K562 (cell line): ENCODE data around the gene CCDC187. TPM values are rescaled to one million over a fixed set of nuclear protein-coding genes. Genes with fewer than 3 reads are reported as not detected.

ENCODE experiments used
- ARID2 ChIP-seq: fragments of 450-650 bp; IDR thresholded peaks from 2 replicates; pipeline ENCODE4 v1.6.1; 2017; ENCODE audit warnings: antibody characterized with exemption, mild to moderate bottlenecking
- ATF7 ChIP-seq: fragments of 450-650 bp; IDR thresholded peaks from 2 replicates; pipeline ENCODE4 v1.7.1; 2014; ENCODE audit warnings: mild to moderate bottlenecking, moderate library complexity
- CHD2 ChIP-seq: IDR thresholded peaks from 2 replicates; pipeline ENCODE4 v1.6.1; 2011; ENCODE audit warnings: low read depth, low read length
- CREB3L1 ChIP-seq: fragments of 450-650 bp; IDR thresholded peaks from 2 replicates; pipeline ENCODE4 v1.6.1; 2014; ENCODE audit warnings: low read depth, mild to moderate bottlenecking, moderate library complexity, borderline replicate concordance
- ELK3 ChIP-seq: fragments of 450-650 bp; formaldehyde crosslinking; IDR thresholded peaks from 2 replicates; pipeline ENCODE4 v1.4.0; 2020; ENCODE audit warnings: mild to moderate bottlenecking
- GATA2 ChIP-seq: sonication (generic); formaldehyde crosslinking; IDR thresholded peaks from 2 replicates; pipeline ENCODE4 v1.4.0; 2020; ENCODE audit warnings: mild to moderate bottlenecking, missing genetic modification reagents
- L3MBTL2 ChIP-seq: fragments of 450-650 bp; IDR thresholded peaks from 2 replicates; pipeline ENCODE4 v1.6.1; 2016; ENCODE audit warnings: mild to moderate bottlenecking, moderate library complexity
- NCOR1 ChIP-seq: fragments of 450-650 bp; IDR thresholded peaks from 2 replicates; pipeline ENCODE4 v1.6.1; 2016; ENCODE audit warnings: mild to moderate bottlenecking, moderate library complexity
- REST ChIP-seq, 2 experiments: fragments of 450-650 bp; formaldehyde crosslinking in 1 of 2; IDR thresholded peaks; 2 replicates each; pipeline versions ENCODE4 v1.4.0 to v1.6.1; 2014 to 2020; ENCODE audit warnings: mild to moderate bottlenecking in 2 of 2, borderline replicate concordance in 1 of 2, low read depth in 1 of 2
- ZNF384 ChIP-seq: IDR thresholded peaks from 2 replicates; pipeline ENCODE4 v1.6.1; 2012; ENCODE audit warnings: low read depth, low read length, improper control_type of control experiment
- ZNF589 ChIP-seq: fragments of 200-800 bp; sonication (Bioruptor generic); IDR thresholded peaks from 2 replicates; pipeline ENCODE4 v1.6.1; 2016; ENCODE audit warnings: low read depth, missing genetic modification characterization, missing compliant biosample characterization
- ZNF766 ChIP-seq: fragments of 200-800 bp; sonication (Bioruptor generic); conservative IDR thresholded peaks from 2 replicates; pipeline ENCODE4 v1.6.1; 2016; ENCODE audit warnings: missing genetic modification characterization, missing compliant biosample characterization
- ZNF830 ChIP-seq: fragments of 250-450 bp; sonication (Bioruptor Pico); IDR thresholded peaks from 2 replicates; pipeline ENCODE4 v1.5.0; 2021; ENCODE audit warnings: mild to moderate bottlenecking
- polyA plus RNA-seq, 8 experiments: library from polyadenylated mRNA; depleted of rRNA in 4 of 8; stranded (reverse) in 5 of 8; unstranded in 3 of 8; fragments of >200 nt; fragmentation: Nextera tagmentation in 2 of 8; fragmentation: Illumina TruSeq in 1 of 8; extraction: Ambion mirVana in 2 of 8; extraction: Trizol in 1 of 8; gene quantifications; 2 replicates each; pipeline versions ENCODE4 v1.2.1 to v1.2.3, GENCODE V29; 2011 to 2014; ENCODE audit warnings: inconsistent platforms in 1 of 8, missing spikeins in 1 of 8
- total RNA-seq, 7 experiments: library from RNA; depleted of rRNA in 6 of 7; stranded (reverse); fragments of >200 nt in 6 of 7; fragmentation: Illumina TruSeq in 2 of 7; extraction: Trizol in 2 of 7; gene quantifications; 2 replicates each; pipeline versions ENCODE4 v1.2.1 to v1.2.3, GENCODE V29; 2011 to 2021; ENCODE audit warnings: low replicate concordance in 1 of 7
- TF ChIP-seq, protein P1 (sequence below): fragments of 250-450 bp; sonication (Bioruptor Pico); IDR thresholded peaks from 2 replicates; pipeline ENCODE4 v1.4.0; 2020; ENCODE audit warnings: mild to moderate bottlenecking
- TF ChIP-seq, protein P2 (sequence below): sonication (generic); formaldehyde crosslinking; IDR thresholded peaks from 2 replicates; pipeline ENCODE4 v1.9.0; 2022; ENCODE audit warnings: mild to moderate bottlenecking, missing genetic modification reagents

The CCDC187 gene
- total and polyA plus RNA-seq, 9 of the 15 experiments (the other 6 are each of a cell fraction or from before 2014, with no cell fraction given), result not detected

GRCh38 chr9:136231478-136232297 lies 72.2 kb downstream of the CCDC187 start (continued):
- TF ChIP-seq, protein P1, sequence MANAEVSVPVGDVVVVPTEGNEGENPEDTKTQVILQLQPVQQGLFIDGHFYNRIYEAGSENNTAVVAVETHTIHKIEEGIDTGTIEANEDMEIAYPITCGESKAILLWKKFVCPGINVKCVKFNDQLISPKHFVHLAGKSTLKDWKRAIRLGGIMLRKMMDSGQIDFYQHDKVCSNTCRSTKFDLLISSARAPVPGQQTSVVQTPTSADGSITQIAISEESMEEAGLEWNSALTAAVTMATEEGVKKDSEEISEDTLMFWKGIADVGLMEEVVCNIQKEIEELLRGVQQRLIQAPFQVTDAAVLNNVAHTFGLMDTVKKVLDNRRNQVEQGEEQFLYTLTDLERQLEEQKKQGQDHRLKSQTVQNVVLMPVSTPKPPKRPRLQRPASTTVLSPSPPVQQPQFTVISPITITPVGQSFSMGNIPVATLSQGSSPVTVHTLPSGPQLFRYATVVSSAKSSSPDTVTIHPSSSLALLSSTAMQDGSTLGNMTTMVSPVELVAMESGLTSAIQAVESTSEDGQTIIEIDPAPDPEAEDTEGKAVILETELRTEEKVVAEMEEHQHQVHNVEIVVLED (CRISPR knock-in tag), result no peak
- TF ChIP-seq NCOR1, result no peak
- peak; percentile 85; the same call in 1 of the 2 replicates for TF ChIP-seq ZNF384
- TF ChIP-seq CREB3L1, result peak; percentile 67; the same call in 1 of the 2 replicates
- TF ChIP-seq ARID2, result no peak
- no peak for TF ChIP-seq GATA2
- peak; percentile 78; the same call in 1 of the 2 replicates for TF ChIP-seq ZNF589 (CRISPR knock-in tag)
- no peak for TF ChIP-seq REST (IDR thresholded peaks at IDR 0.05; ENCODE audit: borderline replicate concordance)
- no peak for TF ChIP-seq REST (CRISPR knock-in tag; IDR thresholded peaks at IDR 0.05; ENCODE audit: low read depth)
- peak; percentile 49; the same call in 1 of the 2 replicates for TF ChIP-seq ATF7
- no peak for TF ChIP-seq CHD2
- peak; percentile 93 for TF ChIP-seq ZNF766
- TF ChIP-seq, protein P2, sequence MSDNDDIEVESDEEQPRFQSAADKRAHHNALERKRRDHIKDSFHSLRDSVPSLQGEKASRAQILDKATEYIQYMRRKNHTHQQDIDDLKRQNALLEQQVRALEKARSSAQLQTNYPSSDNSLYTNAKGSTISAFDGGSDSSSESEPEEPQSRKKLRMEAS, result peak; percentile 32; the same call in 1 of the 2 replicates
- TF ChIP-seq L3MBTL2, result peak; percentile 77
- TF ChIP-seq ELK3 (CRISPR knock-in tag), result no peak
- TF ChIP-seq ZNF830 (CRISPR knock-in tag), result no peak
